Liver (tissue), 3 donors: ENCODE results near the gene GADL1.

Source experiments
- EGR1 ChIP-seq, 2 donors: IDR thresholded peaks; 2 replicates each; pipeline ENCODE4 v1.6.1; 2016 to 2018; ENCODE audit warnings: antibody characterized with exemption in 2 of 2, low read depth in 2 of 2
- FOXA2 ChIP-seq: IDR thresholded peaks from 2 replicates; pipeline ENCODE4 v1.6.1; 2016; ENCODE audit warnings: antibody characterized with exemption
- JUND ChIP-seq, 2 donors: IDR thresholded peaks; 2 replicates each; pipeline ENCODE4 v1.6.1; 2016; ENCODE audit warnings: antibody characterized with exemption in 2 of 2
- REST ChIP-seq: IDR thresholded peaks from 2 replicates; pipeline ENCODE4 v1.6.1; 2016; ENCODE audit warnings: antibody characterized with exemption, mild to moderate bottlenecking
- RXRA ChIP-seq, 2 donors: IDR thresholded peaks; 2 replicates each; pipeline ENCODE4 v1.6.1; 2017 to 2018; ENCODE audit warnings: antibody characterized with exemption in 2 of 2, mild to moderate bottlenecking in 1 of 2
- TAF1 ChIP-seq: conservative IDR thresholded peaks from 2 replicates; pipeline ENCODE4 v1.6.1; 2016; ENCODE audit warnings: antibody characterized with exemption, mild to moderate bottlenecking
- ZBTB33 ChIP-seq: IDR thresholded peaks from 2 replicates; pipeline ENCODE4 v1.6.1; 2016; ENCODE audit warnings: antibody characterized with exemption
- TF ChIP-seq, protein P1 (sequence below): fragments of 150-350 bp; IDR thresholded peaks from 2 replicates; pipeline ENCODE4 v1.5.1; 2017; ENCODE audit warnings: improper control_type of control experiment, low read depth, low read length; ENCODE audit not compliant: missing input control
- donor health status: healthy.
- donor health status: healthy.

DNA sequence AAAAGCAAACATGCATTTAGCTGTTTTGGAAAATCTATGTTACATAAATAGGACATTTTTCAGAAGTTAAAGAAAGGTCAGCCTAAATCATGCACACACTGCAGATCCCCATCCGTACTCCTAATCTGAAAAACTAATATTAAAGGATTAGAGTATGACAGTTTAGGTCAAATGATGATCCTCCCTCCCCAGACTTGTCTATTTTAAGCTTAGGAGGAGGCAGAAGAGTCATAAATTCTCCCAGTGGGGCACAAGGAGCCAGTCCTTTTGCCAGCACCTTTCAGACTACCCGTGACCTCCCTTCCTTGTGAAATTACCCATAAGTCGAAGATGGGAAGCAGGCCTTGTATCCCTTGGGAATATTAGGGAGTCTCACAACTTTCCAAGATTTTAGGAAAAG lies 210.1 kb downstream of the GADL1 start:
- TF ChIP-seq, protein P1, sequence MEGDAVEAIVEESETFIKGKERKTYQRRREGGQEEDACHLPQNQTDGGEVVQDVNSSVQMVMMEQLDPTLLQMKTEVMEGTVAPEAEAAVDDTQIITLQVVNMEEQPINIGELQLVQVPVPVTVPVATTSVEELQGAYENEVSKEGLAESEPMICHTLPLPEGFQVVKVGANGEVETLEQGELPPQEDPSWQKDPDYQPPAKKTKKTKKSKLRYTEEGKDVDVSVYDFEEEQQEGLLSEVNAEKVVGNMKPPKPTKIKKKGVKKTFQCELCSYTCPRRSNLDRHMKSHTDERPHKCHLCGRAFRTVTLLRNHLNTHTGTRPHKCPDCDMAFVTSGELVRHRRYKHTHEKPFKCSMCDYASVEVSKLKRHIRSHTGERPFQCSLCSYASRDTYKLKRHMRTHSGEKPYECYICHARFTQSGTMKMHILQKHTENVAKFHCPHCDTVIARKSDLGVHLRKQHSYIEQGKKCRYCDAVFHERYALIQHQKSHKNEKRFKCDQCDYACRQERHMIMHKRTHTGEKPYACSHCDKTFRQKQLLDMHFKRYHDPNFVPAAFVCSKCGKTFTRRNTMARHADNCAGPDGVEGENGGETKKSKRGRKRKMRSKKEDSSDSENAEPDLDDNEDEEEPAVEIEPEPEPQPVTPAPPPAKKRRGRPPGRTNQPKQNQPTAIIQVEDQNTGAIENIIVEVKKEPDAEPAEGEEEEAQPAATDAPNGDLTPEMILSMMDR = no peak
- TF ChIP-seq EGR1 (IDR thresholded peaks at IDR 0.05; ENCODE audit: low read depth in 2 of 2) = no peak
- TF ChIP-seq JUND (IDR thresholded peaks at IDR 0.05) = no peak
- TF ChIP-seq ZBTB33 = no peak
- peak; percentile 12 for TF ChIP-seq REST
- TF ChIP-seq TAF1 = no peak
- TF ChIP-seq RXRA (IDR thresholded peaks at IDR 0.05) = no peak
- no peak for TF ChIP-seq FOXA2
